KG1 (cell line): ENCODE measurements around the gene NDUFS1.
"Not testable (repeated sequence)": the region's sequence is repeated elsewhere in the genome, so short reads cannot be mapped to it uniquely, and the experiment has no call there.

Experiments used
- DNase-seq: peaks from one replicate; lab custom pipeline; 2025; lab: John Stamatoyannopoulos, UW

NDUFS1 gene

DNA sequence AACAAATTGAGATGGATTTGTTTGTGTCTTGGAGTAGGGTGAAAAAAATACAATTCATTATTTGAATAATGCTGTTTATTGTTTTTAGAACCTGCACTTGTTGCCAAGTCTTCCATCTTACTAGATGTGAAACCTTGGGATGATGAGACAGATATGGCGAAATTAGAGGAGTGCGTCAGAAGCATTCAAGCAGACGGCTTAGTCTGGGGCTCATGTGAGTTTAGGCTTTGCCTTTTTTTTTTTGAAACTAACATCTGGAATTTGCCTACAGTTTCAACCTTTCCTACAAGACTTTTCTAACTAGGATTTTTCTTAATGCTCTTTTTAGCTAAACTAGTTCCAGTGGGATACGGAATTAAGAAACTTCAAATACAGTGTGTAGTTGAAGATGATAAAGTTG lies 3.2 kb upstream of the NDUFS1 start:
- DNase-seq: not testable (repeated sequence)

- DNase-seq: no peak
These were observed 1.5 kb upstream of the NDUFS1 start for GRCh38 chr2:206160807-206161179.

DNA sequence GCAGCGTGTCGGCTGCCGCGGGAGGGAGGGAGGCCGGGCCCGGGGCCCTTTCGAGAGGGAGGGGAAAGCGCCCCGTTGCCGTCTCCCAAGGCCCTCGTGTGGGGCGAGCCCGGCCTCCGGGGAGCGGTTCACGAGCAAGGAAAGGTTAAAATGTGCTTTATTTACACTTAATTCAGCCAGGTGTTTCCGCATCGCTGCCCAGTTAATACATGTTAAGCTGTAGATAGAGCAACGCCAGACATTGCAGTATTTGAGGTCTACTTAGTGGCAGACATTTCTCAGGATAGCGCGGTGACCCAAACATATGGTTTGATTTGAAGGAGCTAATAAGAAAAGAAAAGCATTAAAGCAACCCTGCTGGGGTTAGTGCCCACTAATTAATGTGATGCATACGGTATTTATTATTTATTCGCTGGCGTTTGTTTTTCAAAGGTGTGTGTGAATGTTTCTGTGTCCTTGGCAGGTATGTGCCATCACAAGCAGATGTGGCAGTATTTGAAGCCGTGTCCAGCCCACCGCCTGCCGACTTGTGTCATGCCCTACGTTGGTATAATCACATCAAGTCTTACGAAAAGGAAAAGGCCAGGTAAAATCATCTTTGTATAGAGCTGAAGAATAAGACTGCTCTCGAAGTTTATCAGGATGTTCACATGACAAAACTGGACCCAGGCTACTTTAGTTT lies 1.0 kb upstream of the NDUFS1 start:
- DNase-seq: no peak

DNA sequence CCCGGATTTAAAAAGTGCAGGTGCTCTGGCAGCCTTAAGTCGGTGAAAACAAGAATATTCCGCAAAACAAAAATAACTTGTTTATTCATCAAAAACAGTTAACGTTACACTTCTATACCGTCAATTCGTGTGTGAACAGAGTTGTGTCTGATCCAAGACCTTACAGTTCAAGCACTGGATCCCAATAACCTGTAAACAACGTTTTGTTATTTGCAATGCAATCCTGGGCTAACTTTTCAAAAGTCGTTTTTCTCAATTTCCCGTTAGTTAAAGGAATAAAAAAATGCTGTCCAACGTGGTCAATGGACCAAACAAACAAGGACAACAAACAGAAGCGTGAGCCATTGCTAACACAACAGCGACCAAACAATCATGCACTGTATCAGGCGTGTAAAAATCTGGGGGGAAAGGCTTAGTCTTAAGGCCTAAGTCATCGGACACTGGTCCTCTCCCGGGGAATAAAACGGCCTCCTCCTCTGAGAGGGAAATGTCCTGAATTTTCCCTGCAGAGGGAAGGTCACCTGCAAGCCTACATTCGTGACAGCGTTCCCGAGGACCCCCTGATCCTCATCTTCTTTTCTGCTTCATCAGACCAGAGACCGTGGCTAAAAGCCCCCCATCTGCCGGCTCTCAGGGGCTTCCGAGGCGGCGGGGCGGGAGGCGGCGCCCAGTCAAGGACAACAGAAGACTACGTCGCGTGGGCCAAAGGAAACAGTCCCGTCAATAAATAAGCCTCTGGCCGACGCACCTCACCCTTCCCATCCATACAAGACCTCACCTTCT lies 490 bp downstream of the NDUFS1 start:
- DNase-seq: no peak

GRCh38 chr2:206157014-206157413 lies 2.2 kb downstream of the NDUFS1 start:
- DNase-seq: not testable (repeated sequence)

- DNase-seq: no peak
These were observed 5.0 kb downstream of the NDUFS1 start for GRCh38 chr2:206154197-206154596.

DNA sequence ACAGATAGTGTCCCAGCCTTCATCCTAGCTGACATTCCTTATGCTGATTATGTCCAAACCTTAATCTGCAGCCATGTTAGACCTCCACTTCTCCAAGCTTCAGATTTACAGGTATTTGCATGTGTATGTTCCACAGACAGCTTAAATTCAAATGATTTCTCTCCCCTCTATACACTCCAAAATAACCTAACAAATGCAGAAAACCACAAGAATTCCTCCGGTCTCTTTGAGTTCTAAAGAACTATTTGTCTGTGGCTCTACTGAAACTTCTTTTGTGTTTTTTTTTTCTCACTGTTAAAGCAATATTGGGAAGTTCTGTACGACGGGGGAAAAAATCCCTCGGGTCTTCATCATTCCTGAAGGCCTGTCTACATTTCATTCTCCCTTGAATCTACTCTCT lies 8.6 kb downstream of the NDUFS1 start:
- DNase-seq: no peak

- DNase-seq: no peak
These were observed 9.1 kb downstream of the NDUFS1 start for GRCh38 chr2:206150168-206150567.

- no peak for DNase-seq
These were observed 9.9 kb downstream of the NDUFS1 start for GRCh38 chr2:206149330-206149729.

GRCh38 chr2:206145665-206146064 lies 13.6 kb downstream of the NDUFS1 start:
- DNase-seq: no peak

- no peak for DNase-seq
These were observed 14.9 kb downstream of the NDUFS1 start for GRCh38 chr2:206144383-206144782.

DNA sequence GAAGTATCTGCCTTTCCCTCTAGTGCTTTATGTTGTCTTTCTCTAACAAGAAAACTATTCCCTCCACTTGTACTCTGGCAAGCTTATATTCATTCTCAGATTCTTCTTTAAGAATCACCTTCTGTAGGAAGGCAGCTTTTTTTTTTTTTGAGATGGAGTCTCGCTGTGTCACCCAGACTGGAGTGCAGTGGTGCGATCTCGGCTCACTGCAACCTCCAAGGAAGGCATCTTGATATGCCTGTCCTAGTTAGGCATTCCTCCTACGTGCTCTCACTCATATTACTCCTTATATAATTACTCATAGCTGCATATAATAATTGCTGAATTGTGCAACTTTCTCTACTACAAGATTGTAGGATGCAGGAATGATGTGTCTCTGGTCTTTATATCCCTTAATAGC lies 15.8 kb downstream of the NDUFS1 start:
- DNase-seq: no peak

DNA sequence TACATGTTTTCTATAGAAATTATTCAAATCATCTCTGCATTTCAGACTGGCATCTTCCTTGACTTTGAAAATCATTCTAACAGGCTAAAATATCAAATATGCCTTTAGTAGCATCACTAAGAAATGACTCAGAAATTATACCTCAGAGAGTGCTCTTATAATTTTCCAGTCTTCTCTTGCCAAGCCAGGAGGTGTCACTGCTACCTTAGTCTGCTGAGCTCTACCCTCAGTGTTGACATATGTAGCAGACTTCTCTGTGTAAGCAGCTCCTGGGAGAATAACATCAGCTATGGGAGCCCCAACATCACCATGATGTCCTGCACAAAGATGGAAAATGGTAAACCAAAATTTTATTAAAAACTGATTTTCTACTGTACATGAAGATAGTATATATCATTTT lies 31.6 kb downstream of the NDUFS1 start:
- DNase-seq: no peak

DNA sequence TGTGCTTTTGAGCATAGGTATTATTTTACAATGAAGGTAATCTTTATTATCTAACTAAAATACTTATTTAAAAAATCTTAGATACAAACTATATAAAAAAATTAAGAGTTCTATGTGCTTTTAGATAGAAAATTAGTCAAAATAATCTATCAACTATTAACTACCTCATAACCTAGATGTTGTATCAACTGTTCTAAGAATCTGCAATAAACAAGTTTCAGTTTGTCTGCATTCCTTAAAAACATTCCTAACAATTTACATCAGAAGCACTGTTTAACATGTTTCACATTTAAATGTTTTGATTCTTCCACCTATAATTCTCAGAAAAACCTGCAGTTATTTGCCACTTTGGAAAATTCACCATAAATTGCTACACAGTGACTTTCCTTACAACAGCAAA lies 33.3 kb downstream of the NDUFS1 start:
- no peak for DNase-seq

DNA sequence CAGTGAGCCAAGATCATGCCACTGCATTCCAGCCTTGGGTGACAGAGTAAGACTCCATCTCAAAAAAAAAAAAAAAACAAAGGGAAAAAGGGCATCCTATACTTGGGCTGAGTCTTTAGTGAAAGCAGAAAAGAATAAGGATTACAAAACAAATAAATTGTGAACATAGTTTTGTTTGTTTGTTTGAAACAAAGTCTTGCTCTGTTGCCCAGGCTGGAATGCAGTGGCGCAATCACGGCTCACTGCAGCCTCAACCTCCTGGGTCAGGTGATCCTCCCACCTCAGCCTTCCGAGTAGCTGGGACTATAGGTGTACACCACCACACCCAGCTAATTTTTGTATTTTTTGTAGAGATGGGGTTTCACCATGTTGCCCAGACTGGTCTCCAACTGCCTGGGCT lies 36.7 kb downstream of the NDUFS1 start:
- not testable (repeated sequence) for DNase-seq

DNA sequence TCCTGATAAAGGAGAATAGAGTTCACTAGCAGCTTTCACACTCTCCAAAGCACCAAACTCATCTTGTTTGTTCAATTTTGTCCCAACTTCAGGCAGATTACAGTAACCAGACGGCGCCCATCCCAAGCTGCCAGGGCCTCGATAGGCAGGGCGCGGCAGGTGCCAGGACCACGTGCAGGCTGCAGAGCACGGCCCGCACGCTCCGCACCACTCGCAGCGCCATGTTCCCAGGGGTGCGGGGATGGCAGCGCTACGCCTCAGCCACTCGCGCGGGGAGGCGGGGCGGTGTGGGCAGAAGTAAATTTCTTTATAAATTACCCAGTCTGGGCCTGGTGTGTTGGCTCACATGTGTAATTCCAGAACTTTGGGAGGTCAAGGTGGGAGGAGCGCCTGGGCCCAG lies 43.0 kb downstream of the NDUFS1 start:
- DNase-seq: no peak

GRCh38 chr2:206115026-206115578 lies 44.1 kb downstream of the NDUFS1 start:
- DNase-seq: no peak

DNA sequence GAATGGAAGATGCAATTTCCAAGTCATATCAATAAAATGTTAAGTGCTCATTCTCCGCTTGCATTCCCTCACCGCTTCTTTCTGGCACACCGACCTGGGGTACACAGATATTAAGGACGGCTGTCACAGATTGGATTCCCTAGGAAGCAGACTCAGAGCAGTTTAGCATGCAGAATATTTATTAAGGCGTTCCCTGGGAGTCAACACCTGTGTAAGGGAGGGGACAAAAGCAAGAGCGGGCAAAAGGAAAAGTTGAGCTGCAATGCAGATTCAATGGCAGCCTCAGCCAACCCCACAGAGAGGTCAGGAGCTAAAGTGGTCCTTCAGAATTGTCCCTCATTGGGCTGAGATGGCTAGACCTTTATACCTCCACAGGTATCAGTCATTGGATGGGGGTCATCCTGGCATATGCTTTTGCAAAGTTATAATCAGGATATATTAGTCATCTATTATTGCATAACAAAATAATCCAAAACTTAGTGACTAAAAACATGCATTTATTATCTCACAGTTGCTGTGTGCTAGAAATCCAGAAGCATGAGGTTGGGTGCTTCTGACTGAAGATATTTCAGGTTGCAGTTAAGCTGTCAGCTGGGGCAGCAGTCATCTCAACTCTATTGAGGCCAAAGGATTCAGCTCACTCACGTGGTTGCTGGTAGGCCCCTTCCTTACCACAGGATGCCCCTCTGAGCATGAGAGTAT lies 46.2 kb downstream of the NDUFS1 start:
- no peak for DNase-seq

DNA sequence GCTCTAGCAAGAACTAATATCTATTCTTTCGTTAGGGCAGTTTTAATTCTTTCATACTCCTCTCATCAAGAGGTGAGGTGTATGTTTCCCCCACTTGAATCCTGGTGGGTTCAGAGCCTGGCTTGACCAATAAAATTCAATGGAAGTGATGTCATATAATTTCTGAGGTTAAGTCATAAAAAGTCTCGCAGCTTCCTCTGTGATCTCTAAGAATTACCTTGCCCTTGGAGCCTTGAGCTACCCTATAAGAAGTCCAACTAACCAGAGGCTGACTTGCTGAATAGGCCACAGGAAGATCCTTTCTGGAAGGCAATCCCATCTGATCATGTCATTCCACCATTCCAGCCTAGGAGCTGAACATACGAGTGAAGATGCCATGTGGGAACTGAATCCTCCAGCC lies 47.1 kb downstream of the NDUFS1 start:
- DNase-seq: no peak

DNA sequence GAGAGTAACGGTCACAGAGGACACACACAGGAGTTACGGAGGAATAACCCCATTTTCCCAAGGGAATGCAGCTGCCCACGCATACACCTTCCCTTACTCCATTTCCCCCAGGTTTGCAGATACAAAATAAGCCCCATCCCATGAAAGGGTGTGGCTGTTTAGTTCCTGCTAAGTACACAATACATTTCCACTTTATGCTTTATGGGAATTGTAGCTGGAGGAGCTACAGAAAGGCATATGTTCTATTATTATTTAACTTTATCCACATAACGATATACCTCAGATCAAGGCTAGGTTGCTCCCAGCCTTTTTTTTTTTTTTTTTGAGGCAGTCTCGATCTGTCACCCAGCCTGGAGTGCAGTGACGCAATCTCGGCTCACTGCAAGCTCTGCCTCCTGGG lies 50.5 kb downstream of the NDUFS1 start:
- no peak for DNase-seq

- DNase-seq: no peak
These were observed 53.7 kb downstream of the NDUFS1 start for GRCh38 chr2:206105541-206105940.

- no peak for DNase-seq
These were observed 54.2 kb downstream of the NDUFS1 start for GRCh38 chr2:206105038-206105437.

DNA sequence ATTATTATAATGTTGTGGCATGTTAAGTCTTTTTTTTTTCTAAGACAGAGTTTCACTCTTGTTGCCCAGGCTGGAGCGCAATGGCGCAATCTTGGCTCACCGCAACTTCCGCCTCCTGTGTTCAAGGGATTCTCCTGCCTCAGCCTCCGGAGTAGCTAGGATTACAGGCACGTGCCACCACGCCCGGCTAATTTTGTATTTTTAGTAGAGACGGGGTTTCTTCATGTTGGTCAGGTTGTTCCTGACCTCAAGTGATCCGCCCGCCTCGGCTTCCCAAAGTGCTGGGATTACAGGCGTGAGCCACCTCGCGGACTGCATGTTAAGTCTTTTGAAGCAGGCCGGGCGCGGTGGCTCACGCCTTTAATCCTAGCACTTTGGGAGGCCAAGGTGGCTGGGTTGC lies 60.4 kb downstream of the NDUFS1 start:
- not testable (repeated sequence) for DNase-seq
